ENCODE measurements around the gene PTGDR2.

Gene PTGDR2

DNA sequence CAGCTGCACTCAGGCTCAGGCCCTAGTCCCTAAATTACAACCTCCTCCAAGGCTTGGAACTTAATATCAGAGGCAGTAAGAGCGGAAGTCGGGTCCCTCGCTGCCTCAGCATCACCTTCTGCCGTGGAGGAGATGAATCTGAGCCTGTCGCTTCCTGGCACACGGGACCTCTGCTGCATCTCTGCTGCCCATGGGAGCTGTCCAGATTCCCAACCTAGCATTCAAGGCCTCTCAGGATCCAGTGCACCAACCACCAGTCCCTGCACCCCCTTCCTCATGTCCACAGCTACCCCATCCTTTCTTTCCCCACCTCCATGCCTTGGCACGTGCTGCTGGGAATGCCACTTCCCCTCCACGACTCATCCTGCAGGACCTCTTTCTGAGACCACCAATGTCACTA, 2.5 kb upstream of the PTGDR2 start:
- TF ChIP-seq, protein P1, sequence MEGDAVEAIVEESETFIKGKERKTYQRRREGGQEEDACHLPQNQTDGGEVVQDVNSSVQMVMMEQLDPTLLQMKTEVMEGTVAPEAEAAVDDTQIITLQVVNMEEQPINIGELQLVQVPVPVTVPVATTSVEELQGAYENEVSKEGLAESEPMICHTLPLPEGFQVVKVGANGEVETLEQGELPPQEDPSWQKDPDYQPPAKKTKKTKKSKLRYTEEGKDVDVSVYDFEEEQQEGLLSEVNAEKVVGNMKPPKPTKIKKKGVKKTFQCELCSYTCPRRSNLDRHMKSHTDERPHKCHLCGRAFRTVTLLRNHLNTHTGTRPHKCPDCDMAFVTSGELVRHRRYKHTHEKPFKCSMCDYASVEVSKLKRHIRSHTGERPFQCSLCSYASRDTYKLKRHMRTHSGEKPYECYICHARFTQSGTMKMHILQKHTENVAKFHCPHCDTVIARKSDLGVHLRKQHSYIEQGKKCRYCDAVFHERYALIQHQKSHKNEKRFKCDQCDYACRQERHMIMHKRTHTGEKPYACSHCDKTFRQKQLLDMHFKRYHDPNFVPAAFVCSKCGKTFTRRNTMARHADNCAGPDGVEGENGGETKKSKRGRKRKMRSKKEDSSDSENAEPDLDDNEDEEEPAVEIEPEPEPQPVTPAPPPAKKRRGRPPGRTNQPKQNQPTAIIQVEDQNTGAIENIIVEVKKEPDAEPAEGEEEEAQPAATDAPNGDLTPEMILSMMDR (conservative IDR thresholded peaks at IDR 0.05; ENCODE audit: control insufficient read depth, insufficient read depth, low read depth, low read length): no peak
- DNase-seq (ENCODE audit: low read depth): no peak
- no peak overlapping the region for H3K4me3 ChIP-seq (ENCODE audit: control insufficient read depth, low read depth, low read length)

DNA sequence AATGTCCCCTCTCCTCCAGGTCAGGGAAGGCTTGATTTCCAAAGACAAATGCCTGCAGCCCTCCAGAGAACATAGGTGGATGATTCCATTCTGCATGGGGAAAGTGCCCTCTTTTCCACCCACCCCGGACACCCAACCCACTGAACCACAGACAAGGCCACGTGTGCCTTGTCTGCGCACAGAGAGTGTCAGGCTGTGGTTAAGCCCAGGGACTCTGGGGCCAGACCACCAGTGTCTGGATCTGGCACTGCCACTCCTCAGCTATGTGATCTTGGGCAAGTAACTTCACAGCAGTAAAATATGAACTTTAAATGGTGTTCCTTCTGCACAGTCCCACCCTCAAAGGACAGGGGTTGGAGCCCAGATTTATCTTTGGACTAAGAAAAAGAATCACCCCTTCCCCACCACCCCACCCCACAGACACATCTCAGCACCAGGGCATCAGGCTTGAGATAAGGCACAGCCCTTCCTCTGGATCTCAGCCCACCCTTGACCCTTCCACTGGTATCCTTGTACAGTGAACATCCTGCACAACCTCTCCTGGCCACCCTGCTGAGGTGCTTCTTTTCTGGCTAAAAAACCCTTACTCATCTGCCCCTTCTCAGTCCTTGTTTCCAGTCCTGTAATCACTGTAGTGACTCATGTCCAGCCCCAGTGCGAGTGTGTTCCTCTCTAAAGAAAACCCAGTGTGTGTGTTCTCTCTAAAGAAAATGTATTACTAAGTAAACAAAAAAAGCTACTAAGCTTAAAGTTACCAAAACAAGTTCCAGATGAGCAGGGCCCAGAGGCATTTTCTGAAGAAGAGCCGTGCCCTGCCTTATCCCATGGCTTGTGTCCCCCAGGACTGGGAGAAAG, 1.9 kb upstream of the PTGDR2 start:
- peak; percentile 77 for DNase-seq (ENCODE audit: low read depth)
- TF ChIP-seq, protein P1 (conservative IDR thresholded peaks at IDR 0.05; ENCODE audit: control insufficient read depth, insufficient read depth, low read depth, low read length): no peak
- no peak overlapping the region for H3K4me3 ChIP-seq (ENCODE audit: control insufficient read depth, low read depth, low read length)

DNA sequence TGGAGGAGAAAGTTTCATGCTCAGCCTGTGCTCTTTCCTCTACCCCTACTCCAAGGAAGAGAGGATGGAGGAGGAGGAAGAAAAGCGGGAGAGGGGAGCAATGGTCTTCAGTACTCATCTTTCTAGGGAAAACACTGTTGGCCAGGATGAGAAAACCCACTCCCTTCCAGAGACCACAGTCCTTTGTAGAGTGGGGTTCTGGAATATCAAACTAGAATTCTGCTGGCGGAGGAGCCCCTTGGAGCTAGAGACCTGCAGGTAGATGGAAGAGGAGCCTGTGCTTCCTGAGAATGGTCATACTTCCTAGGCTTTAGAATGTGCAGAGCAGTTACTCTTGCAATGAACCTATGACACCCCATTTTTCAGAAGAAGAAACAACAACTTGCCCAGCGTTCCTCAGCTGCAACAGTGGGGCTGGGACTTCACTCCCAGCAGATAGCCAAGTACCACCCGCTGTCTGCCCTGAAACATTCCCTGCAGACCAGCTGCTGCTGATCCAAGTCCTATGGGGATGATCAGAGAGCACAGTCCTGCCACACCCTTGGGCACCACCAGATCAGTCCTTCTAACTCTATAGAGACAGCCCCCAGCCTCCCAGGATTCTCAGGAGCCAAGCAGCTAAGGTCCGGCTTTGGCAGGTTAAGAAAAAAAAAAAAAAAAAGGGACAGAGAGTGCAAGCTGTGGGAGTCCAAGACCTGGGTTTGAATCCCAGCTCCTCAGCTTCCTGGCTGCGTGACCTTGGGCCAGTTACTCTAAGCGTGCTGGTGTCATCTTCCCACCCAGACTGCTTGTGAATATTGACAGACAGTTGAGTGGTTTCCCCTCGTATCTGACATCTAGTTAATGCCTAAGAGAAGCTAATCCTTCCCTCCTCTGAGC, 664 bp downstream of the PTGDR2 start:
- TF ChIP-seq, protein P1 (conservative IDR thresholded peaks at IDR 0.05; ENCODE audit: control insufficient read depth, insufficient read depth, low read depth, low read length): no peak
- no peak overlapping the region for H3K4me3 ChIP-seq (ENCODE audit: control insufficient read depth, low read depth, low read length)
- DNase-seq (ENCODE audit: low read depth): no peak

DNA sequence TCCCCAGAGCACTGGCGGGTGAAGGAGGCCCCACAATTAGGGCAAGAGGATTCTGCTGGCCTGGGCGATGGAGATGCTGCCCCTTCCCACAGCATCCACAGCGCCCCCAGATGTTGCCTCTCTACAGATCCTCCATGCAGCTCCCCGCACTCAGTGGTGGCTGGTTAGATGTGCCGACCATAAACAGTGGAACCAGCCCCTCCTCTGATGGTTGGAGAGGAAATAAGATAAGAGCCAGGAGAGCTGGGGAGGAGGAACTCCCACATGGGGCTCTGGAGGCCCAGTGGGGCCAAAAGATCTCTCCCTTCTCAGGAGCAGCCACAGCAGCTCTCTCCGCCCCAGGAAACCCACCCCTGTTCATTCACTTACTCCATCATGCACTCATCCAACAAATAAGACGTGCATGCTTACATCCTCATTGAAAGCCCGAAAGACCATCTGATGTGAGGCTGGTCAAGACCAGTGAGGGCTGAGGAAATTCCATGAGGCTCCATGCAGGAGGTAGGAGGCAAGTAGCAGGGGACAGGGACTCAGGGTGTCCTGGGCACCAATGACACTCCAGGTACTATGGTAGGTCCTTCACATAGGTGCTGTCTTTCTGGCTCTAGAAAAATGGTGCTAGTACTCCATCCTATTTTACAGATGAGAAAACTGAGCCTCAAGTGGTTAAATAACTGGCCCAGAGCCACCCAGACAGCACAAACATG, 1.5 kb downstream of the PTGDR2 start:
- H3K4me3 ChIP-seq (ENCODE audit: control insufficient read depth, low read depth, low read length): no peak overlapping the region
- TF ChIP-seq, protein P1 (conservative IDR thresholded peaks at IDR 0.05; ENCODE audit: control insufficient read depth, insufficient read depth, low read depth, low read length): no peak
- no peak for DNase-seq (ENCODE audit: low read depth)

DNA sequence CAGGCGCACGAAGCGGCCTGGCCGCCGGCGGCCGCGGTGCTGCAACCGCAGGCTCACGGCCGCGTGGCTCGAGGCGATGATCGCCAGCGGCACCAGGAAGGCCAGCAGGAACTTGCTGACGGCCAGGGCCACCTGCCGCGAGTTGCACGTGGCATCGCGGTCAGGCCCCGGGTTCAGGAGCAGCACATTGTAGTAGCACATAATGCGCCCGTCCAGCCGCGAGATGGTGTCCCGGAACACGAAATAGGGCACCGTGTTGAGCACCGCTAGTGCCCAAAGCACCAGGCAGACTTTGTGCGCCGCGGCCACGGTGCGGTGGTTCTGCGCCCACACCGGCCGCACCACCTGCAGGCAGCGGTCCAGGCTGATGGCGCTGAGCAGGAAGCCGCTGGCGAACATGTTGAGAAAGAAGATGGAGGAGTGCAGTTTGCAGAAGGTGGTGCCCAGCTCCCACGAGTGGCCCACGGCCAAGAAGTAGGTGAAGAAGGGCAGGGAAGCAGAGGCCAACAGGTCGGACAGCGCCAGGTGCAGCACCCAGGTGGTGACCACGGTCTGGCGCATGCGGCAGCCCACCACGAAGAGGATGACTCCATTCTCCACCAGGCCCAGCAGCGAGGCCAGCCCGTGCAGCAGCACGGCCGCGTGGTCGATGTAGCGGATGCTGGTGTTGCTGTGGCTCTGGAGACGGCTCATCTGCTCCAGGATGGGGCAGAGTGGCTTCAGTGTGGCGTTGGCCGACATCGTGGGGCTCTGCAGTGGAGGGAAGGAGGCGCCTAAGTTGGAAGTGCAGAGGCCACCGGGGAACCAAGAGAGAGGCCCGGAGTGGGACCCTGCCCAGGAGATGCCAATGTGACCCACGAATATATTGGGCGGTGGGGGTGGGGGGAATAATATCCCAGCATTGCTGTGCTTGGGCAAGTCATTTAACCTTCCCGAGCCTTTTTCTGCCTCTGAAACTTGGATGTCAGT, 2.5 kb downstream of the PTGDR2 start:
- no peak for DNase-seq (ENCODE audit: low read depth)
- TF ChIP-seq, protein P1 (conservative IDR thresholded peaks at IDR 0.05; ENCODE audit: control insufficient read depth, insufficient read depth, low read depth, low read length): no peak
- H3K4me3 ChIP-seq (ENCODE audit: control insufficient read depth, low read depth, low read length): no peak overlapping the region
